ENCODE data around the gene TSPYL6.

GRCh38 chr2:54271189-54271588, 15.2 kb upstream of the TSPYL6 start:
- TF ChIP-seq, protein P1, sequence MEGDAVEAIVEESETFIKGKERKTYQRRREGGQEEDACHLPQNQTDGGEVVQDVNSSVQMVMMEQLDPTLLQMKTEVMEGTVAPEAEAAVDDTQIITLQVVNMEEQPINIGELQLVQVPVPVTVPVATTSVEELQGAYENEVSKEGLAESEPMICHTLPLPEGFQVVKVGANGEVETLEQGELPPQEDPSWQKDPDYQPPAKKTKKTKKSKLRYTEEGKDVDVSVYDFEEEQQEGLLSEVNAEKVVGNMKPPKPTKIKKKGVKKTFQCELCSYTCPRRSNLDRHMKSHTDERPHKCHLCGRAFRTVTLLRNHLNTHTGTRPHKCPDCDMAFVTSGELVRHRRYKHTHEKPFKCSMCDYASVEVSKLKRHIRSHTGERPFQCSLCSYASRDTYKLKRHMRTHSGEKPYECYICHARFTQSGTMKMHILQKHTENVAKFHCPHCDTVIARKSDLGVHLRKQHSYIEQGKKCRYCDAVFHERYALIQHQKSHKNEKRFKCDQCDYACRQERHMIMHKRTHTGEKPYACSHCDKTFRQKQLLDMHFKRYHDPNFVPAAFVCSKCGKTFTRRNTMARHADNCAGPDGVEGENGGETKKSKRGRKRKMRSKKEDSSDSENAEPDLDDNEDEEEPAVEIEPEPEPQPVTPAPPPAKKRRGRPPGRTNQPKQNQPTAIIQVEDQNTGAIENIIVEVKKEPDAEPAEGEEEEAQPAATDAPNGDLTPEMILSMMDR (conservative IDR thresholded peaks at IDR 0.05 in 1 of 2, IDR thresholded peaks at IDR 0.05 in 1 of 2; ENCODE audit: extremely low read depth in 1 of 2, insufficient read depth in 1 of 2, low read depth in 1 of 2, low read length in 2 of 2), result no peak
- no peak for TF ChIP-seq EZH2 (IDR thresholded peaks at IDR 0.05; ENCODE audit: borderline replicate concordance, low read length)

Measured in mammary epithelial cell (primary cell).